Suprapubic skin (tissue), 4 donors: ENCODE results near the gene KANK4.

Experiments used
- EP300 ChIP-seq: sonication (generic); formaldehyde crosslinking; IDR thresholded peaks from one replicate; pipeline ENCODE4 v1.6.1; 2017; ENCODE audit warnings: antibody characterized with exemption
- POLR2AphosphoS5 ChIP-seq, 3 donors: sonication (generic); formaldehyde crosslinking; IDR thresholded peaks; one replicate each; pipeline ENCODE4 v1.6.1; 2017; ENCODE audit warnings: antibody characterized with exemption in 3 of 3
- TF ChIP-seq, protein P1 (sequence below), 2 donors: fragments of 200-600 bp in 1 of 2; fragments of 450-650 bp in 1 of 2; sonication (generic) in 1 of 2; IDR thresholded peaks; one replicate each; pipeline ENCODE4 v1.5.1; 2016 to 2019; ENCODE audit warnings: antibody characterized with exemption in 2 of 2, mild to moderate bottlenecking in 1 of 2, moderate library complexity in 1 of 2

DNA sequence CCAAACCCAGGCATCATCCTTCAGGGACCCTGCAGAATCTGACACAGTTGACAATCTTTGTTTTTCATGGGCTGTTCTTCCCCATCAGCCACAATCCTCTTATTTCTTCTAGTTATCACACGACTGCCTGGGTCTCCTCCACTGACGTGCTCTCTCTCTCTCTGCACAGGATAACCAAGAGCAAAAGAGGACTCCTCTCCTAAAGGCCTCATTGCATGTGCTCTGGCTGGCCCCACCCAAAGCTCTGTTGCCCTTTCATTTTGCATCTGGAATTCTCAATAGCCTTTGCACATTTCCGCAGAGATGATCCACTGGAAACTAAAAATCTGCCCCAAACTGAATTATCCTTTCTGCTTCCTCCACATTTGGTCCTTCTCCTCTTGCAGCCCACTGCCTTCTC is 58.5 kb downstream of the KANK4 start:
- TF ChIP-seq, protein P1, sequence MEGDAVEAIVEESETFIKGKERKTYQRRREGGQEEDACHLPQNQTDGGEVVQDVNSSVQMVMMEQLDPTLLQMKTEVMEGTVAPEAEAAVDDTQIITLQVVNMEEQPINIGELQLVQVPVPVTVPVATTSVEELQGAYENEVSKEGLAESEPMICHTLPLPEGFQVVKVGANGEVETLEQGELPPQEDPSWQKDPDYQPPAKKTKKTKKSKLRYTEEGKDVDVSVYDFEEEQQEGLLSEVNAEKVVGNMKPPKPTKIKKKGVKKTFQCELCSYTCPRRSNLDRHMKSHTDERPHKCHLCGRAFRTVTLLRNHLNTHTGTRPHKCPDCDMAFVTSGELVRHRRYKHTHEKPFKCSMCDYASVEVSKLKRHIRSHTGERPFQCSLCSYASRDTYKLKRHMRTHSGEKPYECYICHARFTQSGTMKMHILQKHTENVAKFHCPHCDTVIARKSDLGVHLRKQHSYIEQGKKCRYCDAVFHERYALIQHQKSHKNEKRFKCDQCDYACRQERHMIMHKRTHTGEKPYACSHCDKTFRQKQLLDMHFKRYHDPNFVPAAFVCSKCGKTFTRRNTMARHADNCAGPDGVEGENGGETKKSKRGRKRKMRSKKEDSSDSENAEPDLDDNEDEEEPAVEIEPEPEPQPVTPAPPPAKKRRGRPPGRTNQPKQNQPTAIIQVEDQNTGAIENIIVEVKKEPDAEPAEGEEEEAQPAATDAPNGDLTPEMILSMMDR (IDR thresholded peaks at IDR 0.05), result no peak
- TF ChIP-seq POLR2AphosphoS5 (IDR thresholded peaks at IDR 0.05) (no peak), EP300 (no peak)
